Activated CD4-positive, alpha-beta T cell treated with anti-CD3 and anti-CD28 coated beads, Interleukin-2, amount 50 U/mL, for 1 hour (primary cell): ENCODE data around the gene MYH15.

ENCODE experiments used
- DNase-seq: peaks from one replicate; pipeline ENCODE4 v3.0.0-alpha.2; 2020

MYH15 gene

GRCh38 chr3:108469126-108469525, 41.3 kb downstream of the MYH15 start:
- no peak for DNase-seq

GRCh38 chr3:108468577-108468976, 41.8 kb downstream of the MYH15 start:
- no peak for DNase-seq

- DNase-seq: no peak
These were observed 47.5 kb downstream of the MYH15 start for GRCh38 chr3:108462899-108463298.

- no peak for DNase-seq
These were observed 48.7 kb downstream of the MYH15 start for GRCh38 chr3:108461661-108462111.

- no peak for DNase-seq
These were observed 51.2 kb downstream of the MYH15 start for GRCh38 chr3:108459225-108459624.

- no peak for DNase-seq
These were observed 55.1 kb downstream of the MYH15 start for GRCh38 chr3:108455212-108455705.

- DNase-seq: no peak
These were observed 56.8 kb downstream of the MYH15 start for GRCh38 chr3:108453565-108453964.

- DNase-seq: no peak
These were observed 60.0 kb downstream of the MYH15 start for GRCh38 chr3:108450444-108450843.

GRCh38 chr3:108448593-108448992, 61.8 kb downstream of the MYH15 start:
- no peak for DNase-seq

GRCh38 chr3:108447096-108447847, 63.1 kb downstream of the MYH15 start:
- no peak for DNase-seq

GRCh38 chr3:108442281-108442680, 68.1 kb downstream of the MYH15 start:
- DNase-seq: no peak

GRCh38 chr3:108441518-108441917, 68.9 kb downstream of the MYH15 start:
- no peak for DNase-seq

- no peak for DNase-seq
These were observed 69.3 kb downstream of the MYH15 start for GRCh38 chr3:108441071-108441507.

GRCh38 chr3:108438542-108438941, 71.9 kb downstream of the MYH15 start:
- DNase-seq: no peak

GRCh38 chr3:108437439-108437838, 73.0 kb downstream of the MYH15 start:
- no peak for DNase-seq

- no peak for DNase-seq
These were observed 76.5 kb downstream of the MYH15 start for GRCh38 chr3:108433928-108434327.

GRCh38 chr3:108432431-108432830, 78.0 kb downstream of the MYH15 start:
- no peak for DNase-seq

- DNase-seq: no peak
These were observed 79.9 kb downstream of the MYH15 start for GRCh38 chr3:108430540-108430939.

GRCh38 chr3:108428586-108428985, 81.8 kb downstream of the MYH15 start:
- DNase-seq: no peak

GRCh38 chr3:108420926-108421325, 89.5 kb downstream of the MYH15 start:
- DNase-seq: no peak

- DNase-seq: no peak
These were observed 94.1 kb downstream of the MYH15 start for GRCh38 chr3:108416111-108416869.

GRCh38 chr3:108415661-108416060, 94.7 kb downstream of the MYH15 start:
- DNase-seq: no peak

- no peak for DNase-seq
These were observed 96.4 kb downstream of the MYH15 start for GRCh38 chr3:108414007-108414406.

GRCh38 chr3:108412121-108412750, 98.2 kb downstream of the MYH15 start:
- no peak for DNase-seq
